Fibroblast of the aortic adventitia (primary cell): ENCODE measurements around the gene PLS3. TPM values are rescaled to one million over a fixed set of nuclear protein-coding genes. Genes with fewer than 3 reads are reported as not detected.

Experiments used
- DNase-seq: peaks from one replicate; pipeline ENCODE4 v3.0.0-alpha.2; 2010; ENCODE audit warnings: low read depth
- H3K4me3 ChIP-seq: 2 replicates; pipeline ENCODE4 v1.5.1; 2011; ENCODE audit warnings: low read depth, mild to moderate bottlenecking, control low read depth, low read length, moderate library complexity
- CTCF ChIP-seq: IDR thresholded peaks from 2 replicates; pipeline ENCODE4 v1.5.1; 2011; ENCODE audit warnings: mild to moderate bottlenecking, low read length, control low read depth, inconsistent platforms; ENCODE audit not compliant: insufficient read depth
- total RNA-seq: library from RNA; depleted of rRNA; stranded (reverse); fragments of >200 nt; gene quantifications from 2 replicates; pipeline ENCODE4 v1.2.3, GENCODE V29; 2012; ENCODE audit warnings: low replicate concordance

PLS3 gene
- total RNA-seq, 1 donor = 309 TPM

DNA sequence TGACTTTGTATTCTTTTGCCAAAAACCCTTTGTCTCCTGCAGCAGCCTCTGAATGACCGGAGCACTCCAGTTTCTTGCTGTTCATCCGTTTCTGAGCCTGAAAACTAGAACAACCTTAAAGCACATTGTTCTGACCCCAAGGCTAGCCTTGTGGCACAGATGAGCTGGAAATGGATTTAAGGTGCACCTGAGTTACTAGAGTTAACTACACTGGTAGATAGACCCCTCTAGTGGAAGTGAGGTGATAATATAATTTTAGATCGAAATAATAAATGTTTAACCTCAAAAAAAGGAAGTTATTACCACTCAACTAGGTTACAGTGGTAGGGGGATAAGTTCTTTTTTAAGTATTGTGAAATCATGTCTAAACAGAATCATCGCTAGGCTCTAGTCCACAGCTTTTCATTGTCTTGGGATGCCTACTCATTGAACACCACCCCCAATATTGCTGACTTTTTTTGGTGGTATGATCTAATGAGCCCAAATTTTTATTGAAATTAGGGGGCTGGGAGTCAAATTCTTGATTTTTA lies 2.7 kb downstream of the PLS3 start:
- peak overlapping the region; percentile 78 for H3K4me3 ChIP-seq
- DNase-seq = peak; percentile 36
- peak; percentile 13 for TF ChIP-seq CTCF

DNA sequence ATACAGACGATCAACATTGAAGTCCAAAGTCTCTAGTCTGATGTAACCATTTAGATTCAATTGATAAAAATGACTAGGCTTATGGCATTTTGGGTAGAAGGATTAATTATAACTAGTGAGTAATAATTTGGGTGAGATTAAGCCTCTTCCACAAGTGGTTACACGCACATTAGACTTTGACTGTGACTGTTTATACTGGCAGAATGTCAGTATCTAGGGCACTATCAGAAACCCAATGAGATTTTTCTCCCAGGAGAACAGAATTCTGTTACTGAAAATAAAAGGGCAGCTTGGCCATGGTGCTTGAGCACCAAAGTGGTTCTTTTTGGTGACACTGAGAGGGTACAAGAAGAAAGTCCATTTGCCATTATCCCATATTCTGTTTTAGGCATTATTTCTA lies 3.3 kb downstream of the PLS3 start:
- peak; percentile 40 for DNase-seq
- no peak for TF ChIP-seq CTCF
- peak overlapping the region; percentile 78 for H3K4me3 ChIP-seq

GRCh38 chrX:115565888-115566287 lies 4.9 kb downstream of the PLS3 start:
- DNase-seq = no peak
- TF ChIP-seq CTCF = no peak
- H3K4me3 ChIP-seq = no peak overlapping the region

DNA sequence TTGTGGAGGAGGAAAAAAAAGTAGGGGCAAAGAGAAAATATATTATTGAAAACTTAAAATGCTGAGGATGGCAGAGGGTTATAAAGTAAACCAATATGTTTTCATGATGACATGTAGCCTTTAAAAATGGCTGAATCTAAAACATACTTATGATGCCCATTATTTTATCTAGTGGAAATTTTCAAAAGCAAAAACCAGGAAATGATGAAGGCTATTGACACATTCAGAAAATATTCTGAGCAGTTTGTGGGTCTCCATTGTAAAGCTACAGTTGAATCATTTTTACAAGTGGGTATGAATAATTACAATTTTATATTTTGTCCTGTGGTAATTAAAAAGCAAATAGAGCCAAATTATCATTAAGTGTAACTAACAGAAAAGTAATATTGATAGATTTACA lies 10.7 kb downstream of the PLS3 start:
- H3K4me3 ChIP-seq = no peak overlapping the region
- no peak for DNase-seq
- no peak for TF ChIP-seq CTCF

- TF ChIP-seq CTCF = no peak
- no peak overlapping the region for H3K4me3 ChIP-seq
- DNase-seq = peak; percentile 61
Observed at GRCh38 chrX:115573185-115573584, 12.2 kb downstream of the PLS3 start.

GRCh38 chrX:115576676-115577075 lies 15.7 kb downstream of the PLS3 start:
- DNase-seq = no peak
- H3K4me3 ChIP-seq = no peak overlapping the region
- TF ChIP-seq CTCF = no peak

DNA sequence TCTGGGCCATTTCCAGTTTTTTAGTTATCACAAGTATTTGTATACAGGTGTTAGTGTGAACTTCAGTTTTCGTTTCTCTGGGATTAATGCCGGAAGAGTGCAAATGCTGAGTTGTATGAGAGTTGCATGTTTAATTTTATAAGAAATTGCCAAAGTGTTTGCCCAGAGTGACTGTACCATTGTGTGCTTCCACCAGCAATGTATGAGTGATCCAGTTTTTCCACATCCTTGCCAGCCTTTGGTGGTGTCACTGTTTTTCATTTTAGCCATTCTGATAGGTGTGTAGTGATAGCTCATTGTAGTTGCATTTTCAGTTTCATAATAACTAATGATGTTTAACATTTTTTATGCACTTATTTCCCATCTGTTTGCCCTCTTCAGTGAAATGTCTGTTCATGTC lies 18.4 kb downstream of the PLS3 start:
- no peak for DNase-seq
- no peak for TF ChIP-seq CTCF
- no peak overlapping the region for H3K4me3 ChIP-seq
